Thyroid gland (tissue), 4 donors: ENCODE results near the gene SIPA1.

Source experiments
- CTCF ChIP-seq, 6 experiments: fragments of 200-600 bp in 3 of 6; fragments of 450-650 bp in 3 of 6; sonication (generic) in 3 of 6; IDR thresholded peaks; one replicate each; pipeline ENCODE4 v1.5.1; 2016 to 2019; ENCODE audit warnings: antibody characterized with exemption in 6 of 6, mild to moderate bottlenecking in 2 of 6, inconsistent platforms in 1 of 6, moderate library complexity in 1 of 6
- POLR2A ChIP-seq, 2 donors: fragments of 450-650 bp; IDR thresholded peaks; one replicate each; pipeline ENCODE4 v1.6.1; 2017; ENCODE audit warnings: antibody characterized with exemption in 2 of 2, mild to moderate bottlenecking in 2 of 2, moderate library complexity in 1 of 2

GRCh38 chr11:65637794-65638419 is at the start of gene SIPA1:
- TF ChIP-seq CTCF (IDR thresholded peaks at IDR 0.05) (peak in 4 of 6 experiments; percentile 23 to 39 (median 35)), POLR2A (IDR thresholded peaks at IDR 0.05) (peak in 1 of 2 donors; percentile 52)
